Measurements from ENCODE around the gene ASCL5.

The ASCL5 gene

GRCh38 chr1:201141418-201141817 is 14.4 kb upstream of the ASCL5 start:
- Histone ChIP-seq H3K4me3 (ENCODE audit: extremely low read depth, insufficient read depth, low read length, poor library complexity, severe bottlenecking) (no peak overlapping the region), H3K36me3 (ENCODE audit: control insufficient read depth, insufficient read depth, low read length) (peaks cover 89% of the 10 kb centered on the region), H3K9me3 (ENCODE audit: control insufficient read depth, low read length) (no peaks in the 10 kb centered on the region), H3K27ac (ENCODE audit: low read depth, low read length, severe bottlenecking) (no peak overlapping the region), H3K4me1 (ENCODE audit: control insufficient read depth, insufficient read depth, low read length, poor library complexity, severe bottlenecking) (peaks cover 23% of the 10 kb centered on the region)
- 88 to 94% methylated on average over 1 to 2 of the region's 5 CpGs for WGBS, 2 experiments (ENCODE audit: insufficient coverage in 2 of 2)

DNA sequence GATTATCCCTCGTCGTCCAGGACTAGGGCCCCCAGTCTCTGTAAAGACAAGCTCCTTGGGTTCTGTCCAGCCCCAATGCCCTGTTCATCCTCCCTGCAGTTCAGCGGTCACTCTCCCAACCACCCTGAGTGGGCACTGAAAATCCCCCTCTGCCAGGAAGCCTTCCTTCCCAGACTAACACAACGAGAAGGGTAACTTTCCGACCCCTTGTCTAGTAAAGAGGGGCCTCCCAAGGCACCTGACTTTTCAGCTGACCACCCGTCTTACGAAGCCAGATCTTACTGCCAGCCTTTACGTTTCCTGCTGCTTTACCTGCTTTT is 13.9 kb upstream of the ASCL5 start:
- Histone ChIP-seq H3K9me3 (ENCODE audit: control insufficient read depth, low read length) (no peaks in the 10 kb centered on the region), H3K36me3 (ENCODE audit: control insufficient read depth, insufficient read depth, low read length) (peaks cover 89% of the 10 kb centered on the region), H3K4me1 (ENCODE audit: control insufficient read depth, insufficient read depth, low read length, poor library complexity, severe bottlenecking) (peaks cover 23% of the 10 kb centered on the region), H3K4me3 (ENCODE audit: extremely low read depth, insufficient read depth, low read length, poor library complexity, severe bottlenecking) (no peak overlapping the region), H3K27ac (ENCODE audit: low read depth, low read length, severe bottlenecking) (no peak overlapping the region)
- 93 to 100% methylated on average over 7 to 8 of the region's 8 CpGs for WGBS, 2 experiments (ENCODE audit: insufficient coverage in 2 of 2)

GRCh38 chr1:201140235-201140940 is 13.4 kb upstream of the ASCL5 start:
- no peaks in the 10 kb centered on the region for H3K9me3 ChIP-seq (ENCODE audit: control insufficient read depth, low read length)
- H3K36me3 ChIP-seq (ENCODE audit: control insufficient read depth, insufficient read depth, low read length), result peaks cover 89% of the 10 kb centered on the region
- no peak overlapping the region for H3K27ac ChIP-seq (ENCODE audit: low read depth, low read length, severe bottlenecking)
- H3K4me3 ChIP-seq (ENCODE audit: extremely low read depth, insufficient read depth, low read length, poor library complexity, severe bottlenecking), result no peak overlapping the region
- WGBS, 2 experiments (ENCODE audit: insufficient coverage in 2 of 2), result 89 to 96% methylated on average over 9 of the region's 10 CpGs
- peaks cover 23% of the 10 kb centered on the region for H3K4me1 ChIP-seq (ENCODE audit: control insufficient read depth, insufficient read depth, low read length, poor library complexity, severe bottlenecking)

- peaks cover 89% of the 10 kb centered on the region for H3K36me3 ChIP-seq (ENCODE audit: control insufficient read depth, insufficient read depth, low read length)
- H3K4me1 ChIP-seq (ENCODE audit: control insufficient read depth, insufficient read depth, low read length, poor library complexity, severe bottlenecking), result peaks cover 23% of the 10 kb centered on the region
- H3K27ac ChIP-seq (ENCODE audit: low read depth, low read length, severe bottlenecking), result no peak overlapping the region
- no peak overlapping the region for H3K4me3 ChIP-seq (ENCODE audit: extremely low read depth, insufficient read depth, low read length, poor library complexity, severe bottlenecking)
- WGBS, 2 experiments (ENCODE audit: insufficient coverage in 2 of 2), result 92 to 97% methylated on average over 5 to 9 of the region's 9 CpGs
- H3K9me3 ChIP-seq (ENCODE audit: control insufficient read depth, low read length), result no peaks in the 10 kb centered on the region
Observed at GRCh38 chr1:201139756-201140155, 12.8 kb upstream of the ASCL5 start.

- H3K36me3 ChIP-seq (ENCODE audit: control insufficient read depth, insufficient read depth, low read length), result peaks cover 86% of the 10 kb centered on the region
- WGBS, 2 experiments (ENCODE audit: insufficient coverage in 2 of 2), result 94 to 98% methylated on average over 5 of the region's 5 CpGs
- no peak overlapping the region for H3K4me3 ChIP-seq (ENCODE audit: extremely low read depth, insufficient read depth, low read length, poor library complexity, severe bottlenecking)
- H3K4me1 ChIP-seq (ENCODE audit: control insufficient read depth, insufficient read depth, low read length, poor library complexity, severe bottlenecking), result peaks cover 23% of the 10 kb centered on the region
- no peak overlapping the region for H3K27ac ChIP-seq (ENCODE audit: low read depth, low read length, severe bottlenecking)
- no peaks in the 10 kb centered on the region for H3K9me3 ChIP-seq (ENCODE audit: control insufficient read depth, low read length)
Observed at GRCh38 chr1:201139306-201139705, 12.3 kb upstream of the ASCL5 start.

- WGBS, 2 experiments (ENCODE audit: insufficient coverage in 2 of 2), result 94 to 96% methylated on average over 3 to 5 of the region's 6 CpGs
- Histone ChIP-seq H3K27ac (ENCODE audit: low read depth, low read length, severe bottlenecking) (no peak overlapping the region), H3K4me3 (ENCODE audit: extremely low read depth, insufficient read depth, low read length, poor library complexity, severe bottlenecking) (no peak overlapping the region), H3K9me3 (ENCODE audit: control insufficient read depth, low read length) (no peaks in the 10 kb centered on the region), H3K36me3 (ENCODE audit: control insufficient read depth, insufficient read depth, low read length) (peaks cover 81% of the 10 kb centered on the region), H3K4me1 (ENCODE audit: control insufficient read depth, insufficient read depth, low read length, poor library complexity, severe bottlenecking) (peaks cover 23% of the 10 kb centered on the region)
Observed at GRCh38 chr1:201138311-201138840, 11.4 kb upstream of the ASCL5 start.

DNA sequence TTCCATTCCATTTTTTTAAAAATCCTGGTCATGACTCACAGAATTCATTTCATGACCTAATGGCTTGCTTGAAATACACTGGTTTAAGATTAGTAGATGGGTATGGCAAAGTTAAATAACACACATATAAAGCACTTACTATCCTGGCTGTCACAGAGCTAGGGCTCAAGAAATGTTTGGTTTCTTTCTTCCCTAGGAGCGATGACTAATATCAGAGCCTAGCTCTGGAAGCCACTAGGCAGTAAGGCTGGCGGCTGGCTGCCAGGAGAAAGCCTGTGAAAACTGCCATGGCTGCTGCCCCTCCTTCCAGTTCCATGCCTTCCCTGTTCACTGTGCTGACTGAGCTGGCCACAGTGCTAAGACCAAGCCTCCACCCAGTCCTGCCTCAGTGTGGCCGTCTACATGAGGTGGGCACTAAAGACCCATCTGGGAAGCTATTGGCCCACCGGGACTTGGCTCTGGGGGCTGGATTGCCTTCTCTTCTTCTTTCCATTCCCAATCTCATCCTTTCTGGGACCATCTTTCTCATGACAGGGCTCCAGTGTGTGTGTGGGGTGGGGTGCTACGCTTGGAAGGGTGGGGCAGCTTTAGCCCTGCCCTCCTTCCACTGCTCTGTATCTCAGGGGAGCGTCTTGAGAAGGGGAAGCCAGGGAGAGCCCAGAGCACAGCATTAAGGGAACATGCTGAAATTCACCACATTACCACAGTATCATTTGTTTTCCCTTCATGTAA is 10.8 kb upstream of the ASCL5 start:
- Histone ChIP-seq H3K9me3 (ENCODE audit: control insufficient read depth, low read length) (no peaks in the 10 kb centered on the region), H3K27ac (ENCODE audit: low read depth, low read length, severe bottlenecking) (no peak overlapping the region), H3K36me3 (ENCODE audit: control insufficient read depth, insufficient read depth, low read length) (peaks cover 77% of the 10 kb centered on the region), H3K4me1 (ENCODE audit: control insufficient read depth, insufficient read depth, low read length, poor library complexity, severe bottlenecking) (peaks cover 23% of the 10 kb centered on the region), H3K4me3 (ENCODE audit: extremely low read depth, insufficient read depth, low read length, poor library complexity, severe bottlenecking) (no peak overlapping the region)
- 92 to 100% methylated on average over 3 to 4 of the region's 6 CpGs for WGBS, 2 experiments (ENCODE audit: insufficient coverage in 2 of 2)

DNA sequence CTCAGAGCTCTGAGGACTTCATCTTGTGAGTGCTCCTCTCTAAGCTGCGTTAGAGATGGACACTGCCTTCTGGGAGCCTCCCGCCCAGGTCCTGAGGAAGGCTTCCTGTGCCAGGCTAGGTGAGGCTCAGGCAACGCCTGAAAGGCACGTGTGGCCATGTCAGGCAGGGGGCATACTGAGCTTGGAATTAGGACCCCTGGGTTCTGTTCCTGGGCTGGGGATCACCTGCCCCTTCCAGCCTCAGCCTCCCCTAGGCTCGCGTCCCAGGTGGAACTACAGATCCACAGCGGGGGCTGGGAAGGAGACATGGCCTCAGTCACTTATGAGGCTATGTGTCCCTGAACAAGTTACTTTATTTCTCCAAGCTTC is 10.0 kb upstream of the ASCL5 start:
- Histone ChIP-seq H3K36me3 (ENCODE audit: control insufficient read depth, insufficient read depth, low read length) (peaks cover 71% of the 10 kb centered on the region), H3K4me3 (ENCODE audit: extremely low read depth, insufficient read depth, low read length, poor library complexity, severe bottlenecking) (no peak overlapping the region), H3K9me3 (ENCODE audit: control insufficient read depth, low read length) (no peaks in the 10 kb centered on the region), H3K27ac (ENCODE audit: low read depth, low read length, severe bottlenecking) (no peak overlapping the region), H3K4me1 (ENCODE audit: control insufficient read depth, insufficient read depth, low read length, poor library complexity, severe bottlenecking) (peaks cover 23% of the 10 kb centered on the region)
- WGBS, 2 experiments (ENCODE audit: insufficient coverage in 2 of 2), result 97 to 98% methylated on average over 7 of the region's 7 CpGs

GRCh38 chr1:201136355-201137023 is 9.5 kb upstream of the ASCL5 start:
- 96% methylated on average over 7 to 8 of the region's 8 CpGs for WGBS, 2 experiments (ENCODE audit: insufficient coverage in 2 of 2)
- Histone ChIP-seq H3K27ac (ENCODE audit: low read depth, low read length, severe bottlenecking) (peak overlapping the region; percentile 10), H3K9me3 (ENCODE audit: control insufficient read depth, low read length) (no peaks in the 10 kb centered on the region), H3K4me3 (ENCODE audit: extremely low read depth, insufficient read depth, low read length, poor library complexity, severe bottlenecking) (no peak overlapping the region), H3K4me1 (ENCODE audit: control insufficient read depth, insufficient read depth, low read length, poor library complexity, severe bottlenecking) (peaks cover 23% of the 10 kb centered on the region), H3K36me3 (ENCODE audit: control insufficient read depth, insufficient read depth, low read length) (peaks cover 66% of the 10 kb centered on the region)

DNA sequence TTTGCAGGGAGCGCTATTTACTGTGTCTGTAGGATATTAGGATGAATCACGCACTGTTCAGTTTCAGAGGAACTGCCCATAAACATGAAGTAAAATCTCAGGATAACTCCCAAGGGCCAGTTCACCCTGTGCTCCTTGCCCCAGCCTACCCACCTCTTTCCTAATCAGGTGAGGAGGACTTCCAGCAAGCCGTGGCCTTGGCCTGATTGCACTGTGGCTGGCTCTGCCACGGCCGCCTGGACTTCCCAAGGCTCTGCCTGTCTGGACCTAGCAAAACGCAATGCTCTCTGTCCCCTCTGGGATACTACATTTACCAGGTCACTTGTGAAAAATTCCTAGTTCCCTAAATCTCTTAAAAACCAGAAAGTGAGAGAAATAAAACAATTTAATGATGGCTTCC is 7.4 kb upstream of the ASCL5 start:
- Histone ChIP-seq H3K4me3 (ENCODE audit: extremely low read depth, insufficient read depth, low read length, poor library complexity, severe bottlenecking) (no peak overlapping the region), H3K36me3 (ENCODE audit: control insufficient read depth, insufficient read depth, low read length) (peaks cover 47% of the 10 kb centered on the region), H3K4me1 (ENCODE audit: control insufficient read depth, insufficient read depth, low read length, poor library complexity, severe bottlenecking) (peaks cover 16% of the 10 kb centered on the region), H3K9me3 (ENCODE audit: control insufficient read depth, low read length) (no peaks in the 10 kb centered on the region), H3K27ac (ENCODE audit: low read depth, low read length, severe bottlenecking) (no peak overlapping the region)
- 91 to 96% methylated on average over 5 to 6 of the region's 6 CpGs for WGBS, 2 experiments (ENCODE audit: insufficient coverage in 2 of 2)

Measured in mesodermal cell (in vitro differentiated cells).